Lung (tissue), 12 donors: ENCODE results near the gene KIF3B. TPM values are rescaled to one million over a fixed set of nuclear protein-coding genes. Genes with fewer than 3 reads are reported as not detected.

Source experiments
- ATAC-seq: fragments of 200-7000 bp; cut with Tn5 transposase; one replicate; pipeline ENCODE4 v1.9.1; 2020; ENCODE audit warnings: moderate number of reproducible peaks; ENCODE audit not compliant: insufficient read depth, low FRiP score
- DNase-seq, 3 donors: peaks; one replicate each; pipeline ENCODE4 v3.0.0-alpha.2; 2013 to 2017
- H3K27ac ChIP-seq, 2 donors: one replicate each; pipeline ENCODE4 v1.5.1; 2013; ENCODE audit warnings: mild to moderate bottlenecking in 2 of 2, moderate library complexity in 2 of 2, control low read depth in 1 of 2, inconsistent platforms in 1 of 2, low read depth in 1 of 2, low read length in 1 of 2
- H3K27me3 ChIP-seq, 3 donors: one replicate each; pipeline ENCODE4 v1.5.1; 2013; ENCODE audit warnings: low read length in 2 of 3; ENCODE audit not compliant: control insufficient read depth in 3 of 3, insufficient read depth in 3 of 3
- H3K36me3 ChIP-seq, 4 donors: one replicate each; pipeline ENCODE4 v1.5.1; 2013; ENCODE audit warnings: low read length in 4 of 4, mild to moderate bottlenecking in 1 of 4, moderate library complexity in 1 of 4; ENCODE audit not compliant: control insufficient read depth in 4 of 4, insufficient read depth in 4 of 4
- H3K4me1 ChIP-seq, 5 donors: one replicate each; pipeline ENCODE4 v1.5.1; 2013; ENCODE audit warnings: low read length in 5 of 5, mild to moderate bottlenecking in 2 of 5, moderate library complexity in 1 of 5; ENCODE audit not compliant: control insufficient read depth in 5 of 5, insufficient read depth in 5 of 5
- H3K4me3 ChIP-seq: one replicate; pipeline ENCODE4 v1.5.1; 2013; ENCODE audit warnings: mild to moderate bottlenecking, control low read depth, moderate library complexity
- H3K9ac ChIP-seq, 2 donors: one replicate each; pipeline ENCODE4 v1.5.1; 2013; ENCODE audit warnings: low read length in 2 of 2, control low read depth in 1 of 2; ENCODE audit not compliant: insufficient read depth in 1 of 2
- H3K9me3 ChIP-seq, 4 donors: one replicate each; pipeline ENCODE4 v1.5.1; 2013; ENCODE audit warnings: low read length in 3 of 4, mild to moderate bottlenecking in 1 of 4, moderate library complexity in 1 of 4; ENCODE audit not compliant: control insufficient read depth in 4 of 4, insufficient read depth in 3 of 4
- WGBS, 2 donors: extraction: QIAGEN DNeasy Blood & Tissue Kit; methylation state at CpG; one replicate each; pipeline ENCODE4 v1.1.7; 2013; 5-methylcytosine and 5-hydroxymethylcytosine counted together
- polyA plus RNA-seq, 2 donors: library from polyadenylated mRNA; stranded (reverse); fragments of 200-250 nt; gene quantifications; one replicate each; pipeline ENCODE4 v1.2.1, GENCODE V29; 2013
- total RNA-seq, 2 donors: library from RNA; depleted of rRNA in 1 of 2; stranded (reverse); fragments of >200 nt in 1 of 2; gene quantifications; one replicate each; pipeline ENCODE4 v1.2.1, GENCODE V29; 2014 to 2021
- TF ChIP-seq, protein P1 (sequence below): IDR thresholded peaks from 2 replicates; pipeline ENCODE4 v1.5.1; 2012; ENCODE audit warnings: mild to moderate bottlenecking; ENCODE audit errors: control extremely low read depth, extremely low read depth
- donor health status: control.
- donor health status: control.
- donor health status: Bipolar disorder and iron deficiency.
- donor health status: healthy.
- donor health status: DM: yes; HTN: yes; CAD: no.

The KIF3B gene
- total and polyA plus RNA-seq, 4 donors, result 8.5 to 35.3 (median 23.2) TPM

DNA sequence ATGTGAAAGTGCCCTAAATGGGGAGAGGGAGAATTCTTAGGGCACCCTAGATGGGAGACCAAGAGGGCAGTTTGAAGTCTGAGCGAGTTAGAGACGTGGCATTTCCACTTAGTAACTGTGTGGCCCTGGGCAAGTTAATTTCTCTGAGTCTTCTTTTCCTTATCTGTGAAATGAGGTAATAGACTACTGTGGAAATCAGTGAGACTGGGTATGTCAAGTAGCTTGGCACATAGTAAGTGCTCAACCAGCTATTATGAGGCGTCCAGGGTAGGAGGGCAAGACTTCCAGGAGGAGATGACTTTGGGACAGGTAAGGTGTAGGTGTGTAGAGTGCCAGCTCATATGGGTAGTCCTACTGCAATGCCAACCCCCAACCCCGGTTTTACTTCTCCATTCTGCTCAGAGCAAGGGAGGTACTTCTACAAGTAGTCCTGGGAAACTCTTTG is 770 bp downstream of the KIF3B start:
- ATAC-seq, result no peak
- peaks cover 0 to 10% (median 7%) of the 10 kb centered on the region in 5 donors for H3K4me1 ChIP-seq
- H3K9me3 ChIP-seq, result no peaks in the 10 kb centered on the region
- H3K36me3 ChIP-seq, result peaks cover 0 to 2% (median 0%) of the 10 kb centered on the region in 4 donors
- no peak for DNase-seq
- no peaks in the 10 kb centered on the region for H3K27me3 ChIP-seq
- TF ChIP-seq, protein P1, sequence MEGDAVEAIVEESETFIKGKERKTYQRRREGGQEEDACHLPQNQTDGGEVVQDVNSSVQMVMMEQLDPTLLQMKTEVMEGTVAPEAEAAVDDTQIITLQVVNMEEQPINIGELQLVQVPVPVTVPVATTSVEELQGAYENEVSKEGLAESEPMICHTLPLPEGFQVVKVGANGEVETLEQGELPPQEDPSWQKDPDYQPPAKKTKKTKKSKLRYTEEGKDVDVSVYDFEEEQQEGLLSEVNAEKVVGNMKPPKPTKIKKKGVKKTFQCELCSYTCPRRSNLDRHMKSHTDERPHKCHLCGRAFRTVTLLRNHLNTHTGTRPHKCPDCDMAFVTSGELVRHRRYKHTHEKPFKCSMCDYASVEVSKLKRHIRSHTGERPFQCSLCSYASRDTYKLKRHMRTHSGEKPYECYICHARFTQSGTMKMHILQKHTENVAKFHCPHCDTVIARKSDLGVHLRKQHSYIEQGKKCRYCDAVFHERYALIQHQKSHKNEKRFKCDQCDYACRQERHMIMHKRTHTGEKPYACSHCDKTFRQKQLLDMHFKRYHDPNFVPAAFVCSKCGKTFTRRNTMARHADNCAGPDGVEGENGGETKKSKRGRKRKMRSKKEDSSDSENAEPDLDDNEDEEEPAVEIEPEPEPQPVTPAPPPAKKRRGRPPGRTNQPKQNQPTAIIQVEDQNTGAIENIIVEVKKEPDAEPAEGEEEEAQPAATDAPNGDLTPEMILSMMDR, result no peak
- H3K4me3 ChIP-seq, result peak overlapping the region; percentile 74
- 38 to 43% methylated on average over 4 of the region's 4 CpGs for WGBS, 2 donors
- peak overlapping the region; percentile 71 to 84 for H3K27ac ChIP-seq
- peak overlapping the region; percentile 40 to 53 for H3K9ac ChIP-seq

DNA sequence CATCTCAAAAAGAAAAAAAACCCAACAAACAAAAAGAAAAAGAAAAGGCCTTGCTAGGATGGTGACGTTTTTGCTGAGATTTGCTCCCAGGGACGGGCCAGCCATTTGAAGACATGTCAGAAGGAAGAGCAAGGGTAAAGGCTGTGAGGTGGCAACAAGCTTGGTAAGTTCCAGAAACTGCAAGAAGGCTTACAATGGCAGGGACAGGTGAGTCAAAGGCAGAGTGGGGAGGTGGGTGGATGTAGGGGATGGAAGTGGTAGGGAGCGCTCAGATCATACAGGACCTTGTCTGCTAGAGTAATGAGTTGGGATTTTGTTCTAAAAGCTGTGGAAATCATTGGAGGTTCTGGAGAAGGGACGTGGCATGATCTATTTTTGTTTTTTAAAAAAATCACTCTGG is 4.3 kb downstream of the KIF3B start:
- Histone ChIP-seq H3K36me3 (peaks cover 0 to 2% (median 0%) of the 10 kb centered on the region in 4 donors), H3K4me1 (peaks cover 7 to 16% (median 13%) of the 10 kb centered on the region in 5 donors), H3K27ac (no peak overlapping the region), H3K4me3 (no peak overlapping the region), H3K9me3 (no peaks in the 10 kb centered on the region), H3K9ac (no peak overlapping the region), H3K27me3 (no peaks in the 10 kb centered on the region)
- TF ChIP-seq, protein P1, result no peak
- ATAC-seq (no peak), DNase-seq (no peak)
- WGBS, 2 donors, result 91 to 94% methylated on average over 4 of the region's 4 CpGs

- Histone ChIP-seq H3K4me3 (no peak overlapping the region), H3K27ac (peak overlapping the region in 1 of 2 donors; percentile 47), H3K36me3 (peaks cover 0 to 2% (median 1%) of the 10 kb centered on the region in 4 donors), H3K9me3 (no peaks in the 10 kb centered on the region), H3K27me3 (no peaks in the 10 kb centered on the region), H3K9ac (no peak overlapping the region), H3K4me1 (peaks cover 7 to 13% (median 10%) of the 10 kb centered on the region in 5 donors)
- DNase-seq (no peak), ATAC-seq (no peak)
- TF ChIP-seq, protein P1, result no peak
- WGBS, 2 donors, result 55 to 68% methylated on average over 4 of the region's 4 CpGs
Observed at GRCh38 chr20:32282461-32282860, 5.0 kb downstream of the KIF3B start.

DNA sequence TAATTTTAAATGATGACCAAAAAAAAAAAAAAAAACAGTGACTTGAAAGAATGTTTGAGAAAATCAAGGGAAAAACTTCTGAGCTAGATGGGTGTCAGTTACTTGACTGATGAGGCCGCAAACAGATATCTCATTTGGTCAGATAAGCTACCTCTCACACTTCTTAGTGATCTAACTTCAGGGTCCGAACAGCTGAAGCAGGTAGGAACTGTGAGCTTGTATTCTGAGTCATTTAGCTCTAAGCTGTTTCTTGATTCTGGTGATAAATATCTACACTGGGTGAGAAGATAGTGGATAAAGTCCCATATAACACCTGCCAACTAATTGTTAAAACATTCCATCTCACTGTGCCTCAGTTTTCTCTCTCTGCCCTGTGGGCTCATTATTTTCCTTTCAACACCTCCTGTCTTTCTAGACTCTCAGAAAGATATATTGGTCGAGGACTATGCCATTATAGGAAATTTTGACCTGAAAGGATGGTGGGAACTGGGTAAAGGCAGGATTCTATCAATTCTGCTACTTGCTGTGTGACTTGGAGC is 7.7 kb downstream of the KIF3B start:
- ATAC-seq (no peak), DNase-seq (no peak)
- Histone ChIP-seq H3K9me3 (no peaks in the 10 kb centered on the region), H3K27ac (peak overlapping the region in 1 of 2 donors; percentile 37), H3K27me3 (no peaks in the 10 kb centered on the region), H3K9ac (no peak overlapping the region), H3K4me1 (peaks cover 3 to 13% (median 5%) of the 10 kb centered on the region in 5 donors), H3K4me3 (no peak overlapping the region), H3K36me3 (peaks cover 0 to 8% (median 1%) of the 10 kb centered on the region in 4 donors)
- TF ChIP-seq, protein P1, result no peak
- WGBS, 2 donors, result 77 to 90% methylated on average over 3 of the region's 3 CpGs
